Left colon (tissue), 2 donors: Measurements from ENCODE around the gene ZFAND6. TPM values are rescaled to one million over a fixed set of nuclear protein-coding genes. Genes with fewer than 3 reads are reported as not detected.
"Not testable (repeated sequence)": the region's sequence is repeated elsewhere in the genome, so short reads cannot be mapped to it uniquely, and the experiment has no call there.

ENCODE experiments used
- ATAC-seq: fragments of 200-7000 bp; cut with Tn5 transposase; one replicate; pipeline ENCODE4 v1.9.1; 2020; ENCODE audit warnings: mild to moderate bottlenecking, moderate library complexity
- DNase-seq, 2 donors: peaks; one replicate each; pipeline ENCODE4 v3.0.0-alpha.2; 2020
- intact Hi-C, 2 donors: fragments of 100-400 bp; cut with DNase I in 1 of 2; cut with micrococcal nuclease in 1 of 2; formaldehyde crosslinking; loops; one replicate each; pipeline versions ENCODE4 v1.11.2 to v1.14.0; 2022; cut with DNase I, micrococcal nuclease
- total RNA-seq, 2 donors: library from RNA; stranded (reverse); fragmentation: NEBNext Ultra II Directional; extraction: Animal tissue kit (Norgen Biotek cat#: 25700); gene quantifications; one replicate each; pipeline ENCODE4 v1.2.1, GENCODE V29; 2021
- donor health status: DM: no; HTN: no; CAD: no.
- donor health status: DM: yes; HTN: yes; CAD: no.

ZFAND6 gene
- total RNA-seq, 2 donors from 2014 or later: 66.7 to 87.1 TPM

DNA sequence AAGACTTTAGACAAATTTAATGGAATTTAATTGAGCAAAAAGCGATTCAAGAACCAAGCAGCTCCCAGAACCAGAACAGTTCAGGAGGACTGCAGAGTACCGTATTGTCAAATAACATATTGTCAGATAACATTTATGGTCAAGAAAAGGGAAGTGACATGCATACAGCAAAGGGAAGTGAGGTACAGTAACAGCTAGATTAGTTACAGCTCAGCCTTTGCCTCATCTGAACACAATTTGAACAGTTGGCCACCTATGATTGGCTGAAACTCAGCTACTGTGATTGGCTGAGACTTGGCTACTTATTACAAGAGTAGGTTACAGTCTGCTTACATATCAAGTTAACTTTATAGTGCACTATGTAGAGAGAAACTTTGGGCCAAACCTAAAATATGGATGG, 21.9 kb downstream of the ZFAND6 start:
- intact Hi-C loops: no loop called here
- no peak for DNase-seq
- peak; percentile 59 for ATAC-seq

GRCh38 chr15:80087104-80087503, 27.6 kb downstream of the ZFAND6 start:
- DNase-seq (no peak), ATAC-seq (no peak)
- intact Hi-C loops: no loop called here

GRCh38 chr15:80090041-80090440, 30.6 kb downstream of the ZFAND6 start:
- ATAC-seq (no peak), DNase-seq (no peak)
- intact Hi-C loops: no loop called here

DNA sequence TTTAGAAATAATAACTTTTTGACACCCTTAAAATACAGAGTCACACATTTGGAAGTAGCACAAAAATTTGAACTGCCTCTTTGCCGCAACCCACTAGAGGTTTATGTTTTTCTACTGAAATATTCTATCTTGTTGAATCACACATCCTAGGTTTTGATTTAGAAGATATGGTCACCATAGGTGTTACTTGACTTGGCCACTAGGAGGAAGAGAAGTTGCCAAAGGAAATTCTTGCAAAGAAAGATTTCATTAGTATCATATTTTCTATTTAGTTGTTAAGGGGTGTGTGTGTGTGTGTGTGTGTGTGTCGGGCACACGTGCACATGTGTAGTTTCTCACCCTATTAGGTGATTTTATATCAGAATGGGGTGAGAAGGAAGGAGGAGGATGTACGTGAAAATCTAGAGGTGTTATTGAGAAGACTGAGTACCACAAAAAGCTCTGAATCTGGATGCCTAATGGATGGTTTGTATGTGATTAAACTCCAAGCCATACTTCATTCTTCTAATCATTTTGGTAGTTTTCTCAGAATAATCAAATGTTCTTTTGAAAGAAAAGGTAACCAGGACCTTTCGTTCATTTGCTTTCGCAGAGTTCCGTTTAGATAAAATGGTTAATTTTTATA, 31.5 kb downstream of the ZFAND6 start:
- ATAC-seq (no peak), DNase-seq (no peak)
- intact Hi-C loops: no loop called here

- ATAC-seq: peak; percentile 86
- intact Hi-C loops: no loop called here
- DNase-seq: peak; percentile 49 to 59
Measured at GRCh38 chr15:80093854-80094418, 34.5 kb downstream of the ZFAND6 start.

- ATAC-seq: no peak
- no peak for DNase-seq
- intact Hi-C loops: no loop called here
Measured at GRCh38 chr15:80095511-80095910, 36.0 kb downstream of the ZFAND6 start.

DNA sequence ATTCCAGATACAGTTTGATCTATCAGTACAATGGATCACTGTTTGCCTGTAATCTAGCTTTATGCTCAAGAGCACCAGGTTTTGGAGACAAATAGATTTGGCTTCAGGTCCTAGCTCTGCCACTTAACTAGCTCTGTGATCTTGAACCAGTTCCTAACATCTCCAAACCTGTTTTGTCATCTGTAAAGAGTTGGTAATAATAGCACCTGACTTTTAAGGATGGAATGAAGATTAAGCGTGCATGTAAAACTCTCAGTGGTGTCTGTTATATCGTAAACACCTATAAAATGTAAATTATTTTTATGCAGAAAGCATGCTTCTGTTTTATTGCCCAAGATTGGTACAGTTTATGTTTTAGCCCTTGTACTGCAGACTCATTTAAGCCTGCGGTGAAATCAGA, 36.5 kb downstream of the ZFAND6 start:
- intact Hi-C loops: no loop called here
- ATAC-seq (no peak), DNase-seq (no peak)

DNA sequence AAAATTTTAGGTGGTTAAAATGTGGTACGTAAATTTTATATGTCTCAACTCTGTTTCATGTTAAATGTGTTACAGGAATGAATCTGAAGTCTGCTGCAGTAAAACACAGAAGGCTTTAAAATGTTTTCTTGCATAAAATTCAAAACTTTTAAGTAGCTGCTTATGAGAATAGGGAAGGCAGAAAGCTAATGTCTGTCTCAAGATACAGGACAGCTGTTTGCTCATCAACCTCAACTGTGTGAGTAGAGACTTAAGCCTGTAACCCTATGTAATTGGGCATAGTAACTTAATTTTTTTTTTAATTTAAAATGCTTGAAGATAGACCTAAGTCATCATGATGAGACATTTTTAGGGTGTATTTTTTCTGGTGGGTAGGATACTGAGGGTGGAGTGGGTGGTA, 38.9 kb downstream of the ZFAND6 start:
- ATAC-seq (no peak), DNase-seq (no peak)
- intact Hi-C loops: no loop called here

DNA sequence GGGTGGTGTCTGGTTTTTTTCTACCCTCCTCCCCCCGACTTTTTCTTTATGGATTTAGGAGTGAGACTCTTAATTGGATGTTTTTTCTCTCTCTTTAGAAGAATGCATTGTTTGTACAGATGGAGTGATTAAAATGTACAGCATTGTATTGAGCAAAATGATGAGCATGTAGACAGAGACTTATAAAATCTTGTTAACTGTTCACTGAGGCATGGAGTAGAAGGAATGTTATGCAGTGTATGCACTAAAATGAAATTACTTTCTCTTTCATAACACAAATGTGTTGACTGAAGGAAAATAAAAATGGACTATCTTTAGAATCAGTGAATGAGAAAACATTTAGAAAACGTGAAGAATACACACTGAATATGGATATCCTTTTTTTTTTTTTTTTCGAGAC, 39.8 kb downstream of the ZFAND6 start:
- DNase-seq (no peak), ATAC-seq (peak; percentile 29)
- intact Hi-C loops: no loop called here

GRCh38 chr15:80099662-80100061, 40.2 kb downstream of the ZFAND6 start:
- ATAC-seq, DNase-seq, intact Hi-C loops: not testable (repeated sequence)

GRCh38 chr15:80100247-80100646, 40.8 kb downstream of the ZFAND6 start:
- ATAC-seq (no peak), DNase-seq (no peak)
- intact Hi-C loops: no loop called here

DNA sequence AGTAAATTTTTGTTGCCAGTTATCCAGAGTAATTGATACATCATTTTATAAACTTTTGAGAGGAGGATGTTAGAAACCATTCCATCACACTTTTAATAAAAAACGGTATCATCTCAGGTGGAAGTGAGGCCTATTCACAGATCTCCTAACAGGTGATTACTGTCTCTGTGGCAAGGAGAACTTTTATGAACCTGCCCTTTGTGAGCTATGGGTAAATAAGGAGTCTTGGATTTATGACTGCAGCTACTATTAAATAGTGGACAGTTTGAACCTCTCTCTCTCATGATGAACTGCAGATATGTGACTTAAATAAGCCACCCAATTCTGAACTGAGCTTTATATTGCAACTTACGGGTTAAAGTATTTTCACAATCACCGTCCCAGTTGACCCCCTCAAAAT, 45.7 kb downstream of the ZFAND6 start:
- intact Hi-C loops: no loop called here
- DNase-seq (no peak), ATAC-seq (peak; percentile 75)

GRCh38 chr15:80105595-80105994, 46.1 kb downstream of the ZFAND6 start:
- no peak for DNase-seq
- intact Hi-C loops: no loop called here
- ATAC-seq: peak; percentile 61

GRCh38 chr15:80106051-80106450, 46.6 kb downstream of the ZFAND6 start:
- ATAC-seq: no peak

GRCh38 chr15:80107204-80107603, 47.7 kb downstream of the ZFAND6 start:
- intact Hi-C loops: no loop called here
- ATAC-seq (no peak), DNase-seq (no peak)

More at GRCh38 chr15:80106051-80106450, 46.6 kb downstream of the ZFAND6 start:
- intact Hi-C loops: no loop called here
- DNase-seq: no peak

- intact Hi-C loops: no loop called here
- ATAC-seq: no peak
- no peak for DNase-seq
Measured at GRCh38 chr15:80107774-80108173, 48.3 kb downstream of the ZFAND6 start.

DNA sequence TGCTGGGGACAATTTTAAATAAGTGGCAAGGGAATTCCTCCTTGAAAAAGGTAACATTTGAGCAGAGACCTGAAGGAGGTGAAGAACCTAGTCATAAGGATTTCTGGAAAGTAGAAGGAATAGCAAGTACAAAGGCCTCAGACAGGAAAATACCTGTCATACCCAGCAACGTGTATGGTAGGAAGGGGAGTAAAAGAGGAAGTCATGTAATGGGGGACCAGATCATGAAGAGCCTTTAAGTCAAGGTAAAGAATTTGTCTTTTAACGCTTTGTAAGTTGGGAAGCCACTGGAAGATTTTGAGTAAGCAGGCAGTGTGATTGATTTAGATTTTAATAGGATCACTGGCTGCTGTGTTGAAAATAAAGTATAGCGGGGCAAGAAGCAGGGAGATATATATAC, 49.9 kb downstream of the ZFAND6 start:
- ATAC-seq: no peak
- DNase-seq: no peak
- intact Hi-C loops: no loop called here

GRCh38 chr15:80110920-80111319, 51.4 kb downstream of the ZFAND6 start:
- intact Hi-C loops: no loop called here
- DNase-seq (no peak), ATAC-seq (no peak)

DNA sequence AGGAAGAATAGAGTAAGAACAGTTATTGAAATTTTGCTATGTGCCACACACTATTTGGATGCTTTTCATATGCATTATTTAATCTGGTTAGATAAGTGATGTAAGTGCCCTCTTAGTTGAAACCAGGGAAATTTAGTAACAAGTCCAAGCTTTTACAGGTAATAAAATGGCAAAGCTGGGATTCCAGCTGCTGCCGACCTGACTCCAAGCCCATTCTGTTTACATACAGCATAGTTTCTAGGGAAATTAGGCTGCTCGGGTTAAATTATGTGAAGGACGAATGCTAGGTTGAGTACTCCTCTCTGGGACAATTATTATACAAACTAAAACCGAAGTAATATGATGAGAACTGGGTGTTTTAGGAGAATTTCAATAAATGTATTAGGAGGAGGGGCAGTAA, 54.6 kb downstream of the ZFAND6 start:
- intact Hi-C loops: no loop called here
- ATAC-seq (peak; percentile 18), DNase-seq (no peak)

- intact Hi-C loops: no loop called here
- DNase-seq: no peak
- no peak for ATAC-seq
Measured at GRCh38 chr15:80115021-80115420, 55.5 kb downstream of the ZFAND6 start.

DNA sequence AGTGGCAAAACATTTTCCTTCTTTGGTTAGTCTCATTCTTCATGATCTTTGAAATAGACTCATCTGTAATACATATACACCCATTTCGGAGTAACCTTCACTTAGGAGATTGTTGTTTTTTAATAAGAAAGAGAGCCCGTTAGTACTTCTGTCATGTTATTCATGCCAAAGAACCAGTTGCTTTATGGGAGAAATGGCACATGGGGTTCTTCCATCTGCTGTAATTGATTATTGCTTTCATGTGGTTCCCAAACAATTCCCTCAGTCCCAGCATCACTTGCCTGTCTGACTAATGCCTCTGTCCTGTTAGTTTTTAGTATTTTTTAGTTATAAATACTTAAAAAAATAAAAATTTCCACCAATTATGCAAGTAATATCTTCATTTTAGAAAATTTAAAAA, 59.5 kb downstream of the ZFAND6 start:
- ATAC-seq: no peak
- no peak for DNase-seq
- intact Hi-C loops: no loop called here
